ENCODE results near the gene ARHGAP35. TPM values are rescaled to one million over a fixed set of nuclear protein-coding genes. Genes with fewer than 3 reads are reported as not detected.

Gene ARHGAP35
- 63.8 TPM for total RNA-seq
- long read RNA-seq, full-length matches to known transcripts, result 2 of 106 reads
- long read RNA-seq, partial matches to known transcripts, result 10 of 106 reads
- long read RNA-seq, other reads (novel, unspliced or antisense), result 94 of 106 reads

DNA sequence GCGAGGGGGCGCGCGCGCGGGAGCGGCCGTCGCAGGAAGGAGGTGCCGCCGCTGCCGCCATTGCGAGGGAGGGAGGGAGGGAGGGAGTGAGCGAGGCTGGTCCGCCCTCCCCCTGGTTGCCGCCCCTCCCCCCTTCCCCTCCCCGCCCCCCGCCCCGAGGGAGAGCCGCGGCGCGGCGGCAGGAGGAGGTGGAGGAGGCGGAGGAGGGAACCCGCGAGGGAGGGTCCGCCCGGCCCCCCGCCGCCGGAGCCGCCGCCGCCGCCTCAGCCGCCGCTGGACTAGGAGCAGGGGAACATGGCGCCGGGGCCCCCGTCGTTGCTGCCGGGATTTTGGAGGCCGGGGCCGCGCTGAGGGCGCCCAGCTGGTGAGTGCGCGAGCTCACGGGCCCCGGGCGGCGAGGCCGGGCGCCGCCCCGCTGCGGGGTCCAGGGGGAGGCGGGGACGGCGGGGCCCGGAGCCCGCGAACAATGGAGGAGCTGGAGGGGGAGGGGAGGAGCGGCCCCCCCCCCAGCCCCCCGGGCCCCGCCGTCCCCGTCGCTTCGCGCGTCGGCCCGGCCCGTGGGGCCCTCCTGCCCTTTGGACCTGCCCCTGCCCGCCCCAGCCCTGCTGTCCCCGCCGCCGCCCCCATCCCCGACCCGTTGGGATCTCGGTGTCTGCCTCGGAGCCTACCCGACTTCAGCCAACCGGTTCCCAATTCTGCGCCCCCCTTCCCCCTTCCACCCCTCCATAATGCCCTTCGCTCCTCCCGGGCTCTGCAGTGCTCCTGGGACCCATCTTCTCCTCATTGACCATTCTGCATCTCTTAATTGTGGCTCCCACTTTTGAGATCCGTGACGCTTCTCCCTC lies at the start of gene ARHGAP35:
Gene ARHGAP35, plus strand, starts transcription at position 152 of the 845 bp plus-strand sequence. CDS start 57,679 bp downstream, outside the sequence.
- H3K27me3 ChIP-seq, result no peaks in the 10 kb centered on the region
- H3K9me3 ChIP-seq, result no peaks in the 10 kb centered on the region
- H3K4me3 ChIP-seq, result peak within 1 kb of the TSS; percentile 64
- TF ChIP-seq, protein P1, sequence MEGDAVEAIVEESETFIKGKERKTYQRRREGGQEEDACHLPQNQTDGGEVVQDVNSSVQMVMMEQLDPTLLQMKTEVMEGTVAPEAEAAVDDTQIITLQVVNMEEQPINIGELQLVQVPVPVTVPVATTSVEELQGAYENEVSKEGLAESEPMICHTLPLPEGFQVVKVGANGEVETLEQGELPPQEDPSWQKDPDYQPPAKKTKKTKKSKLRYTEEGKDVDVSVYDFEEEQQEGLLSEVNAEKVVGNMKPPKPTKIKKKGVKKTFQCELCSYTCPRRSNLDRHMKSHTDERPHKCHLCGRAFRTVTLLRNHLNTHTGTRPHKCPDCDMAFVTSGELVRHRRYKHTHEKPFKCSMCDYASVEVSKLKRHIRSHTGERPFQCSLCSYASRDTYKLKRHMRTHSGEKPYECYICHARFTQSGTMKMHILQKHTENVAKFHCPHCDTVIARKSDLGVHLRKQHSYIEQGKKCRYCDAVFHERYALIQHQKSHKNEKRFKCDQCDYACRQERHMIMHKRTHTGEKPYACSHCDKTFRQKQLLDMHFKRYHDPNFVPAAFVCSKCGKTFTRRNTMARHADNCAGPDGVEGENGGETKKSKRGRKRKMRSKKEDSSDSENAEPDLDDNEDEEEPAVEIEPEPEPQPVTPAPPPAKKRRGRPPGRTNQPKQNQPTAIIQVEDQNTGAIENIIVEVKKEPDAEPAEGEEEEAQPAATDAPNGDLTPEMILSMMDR (IDR thresholded peaks at IDR 0.05), result no peak
- peaks cover 55% of the 10 kb centered on the region for H3K4me1 ChIP-seq
- intact Hi-C loops (cut with DNase I), result no loop called here
- DNase-seq, result peak; percentile 72
- ATAC-seq, result peak; percentile 71
- no peaks in the 10 kb centered on the region for H3K36me3 ChIP-seq
- peak within 1 kb of the TSS; percentile 94 for H3K27ac ChIP-seq

DNA sequence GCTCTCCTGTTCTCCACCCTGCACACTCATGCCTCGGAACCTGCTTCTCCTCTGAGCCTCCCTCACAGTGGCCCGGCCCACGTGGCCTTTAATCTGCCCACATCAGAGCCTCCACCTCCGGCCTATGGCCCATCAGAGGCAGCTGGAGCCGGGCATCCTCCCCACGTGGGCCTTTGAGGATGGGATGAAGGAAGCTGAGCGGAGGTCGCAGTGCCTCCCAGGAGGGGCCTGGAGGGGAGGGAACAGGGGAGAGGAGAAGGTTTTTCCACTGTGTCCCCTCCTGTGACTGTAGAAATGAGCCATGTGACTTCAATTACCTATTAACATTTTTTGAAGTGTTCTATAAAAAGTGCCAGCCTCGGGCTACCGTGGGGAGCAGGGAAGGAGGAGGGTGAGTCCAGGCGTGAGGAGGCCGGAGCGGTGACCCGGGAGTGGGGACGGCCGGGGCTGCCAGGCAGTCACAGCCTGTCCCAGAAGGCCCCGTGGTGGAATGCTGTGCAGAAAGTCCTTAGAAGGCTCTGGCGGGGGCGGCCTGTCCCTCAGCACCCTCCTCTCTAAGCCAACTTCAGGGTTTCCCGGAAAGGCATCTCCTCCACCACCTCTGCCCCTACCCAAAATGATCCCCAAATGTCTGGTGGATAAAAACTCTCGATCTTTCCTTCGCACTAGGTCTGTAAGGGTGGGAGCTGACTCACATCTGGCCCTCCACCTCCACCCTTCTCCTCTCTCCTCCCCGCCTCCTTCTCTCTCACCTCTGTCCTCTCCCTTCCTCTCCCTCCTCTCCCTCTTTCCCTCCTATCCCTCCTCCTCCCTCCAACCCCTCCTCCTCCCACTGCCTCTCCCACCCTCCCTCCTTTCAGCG lies 47.6 kb upstream of the ARHGAP35 start:
- Histone ChIP-seq H3K27me3 (no peaks in the 10 kb centered on the region), H3K4me3 (no peak overlapping the region), H3K9me3 (no peaks in the 10 kb centered on the region), H3K27ac (peak overlapping the region; percentile 63), H3K36me3 (no peaks in the 10 kb centered on the region), H3K4me1 (peaks cover 24% of the 10 kb centered on the region)
- intact Hi-C loops (cut with DNase I), result no loop called here
- TF ChIP-seq, protein P1 (IDR thresholded peaks at IDR 0.05), result no peak
- DNase-seq (peak; percentile 82), ATAC-seq (peak; percentile 89)

DNA sequence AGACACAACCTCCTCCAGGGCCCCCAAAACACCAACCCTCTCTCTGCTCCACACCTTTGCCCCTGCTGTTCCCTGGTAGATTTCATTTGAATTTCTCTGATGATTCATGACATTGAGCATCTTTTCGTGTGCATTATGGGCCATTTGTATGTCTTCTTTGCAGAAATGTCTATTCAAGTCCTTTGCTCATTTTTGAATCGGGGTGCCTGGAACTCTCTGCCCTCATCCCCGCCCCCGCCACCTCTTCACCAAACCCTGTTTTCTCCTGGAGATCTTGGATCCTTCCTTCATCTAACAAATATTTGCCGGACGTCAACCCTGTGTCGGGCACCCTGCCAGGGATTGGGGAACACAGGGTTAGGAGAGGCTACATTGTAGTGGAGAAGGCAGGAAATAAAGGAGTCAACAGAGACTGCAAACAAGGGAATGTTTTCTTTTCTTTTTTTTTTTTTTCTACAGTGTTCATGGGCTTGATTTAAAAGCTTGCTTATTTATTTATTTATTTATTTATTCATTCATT lies 46.9 kb upstream of the ARHGAP35 start:
- Histone ChIP-seq H3K4me1 (peaks cover 24% of the 10 kb centered on the region), H3K36me3 (no peaks in the 10 kb centered on the region), H3K27ac (peak overlapping the region; percentile 63), H3K27me3 (no peaks in the 10 kb centered on the region), H3K9me3 (no peaks in the 10 kb centered on the region), H3K4me3 (no peak overlapping the region)
- ATAC-seq (peak; percentile 74), DNase-seq (peak; percentile 92)
- intact Hi-C loops (cut with DNase I), result no loop called here
- TF ChIP-seq, protein P1 (IDR thresholded peaks at IDR 0.05), result no peak

DNA sequence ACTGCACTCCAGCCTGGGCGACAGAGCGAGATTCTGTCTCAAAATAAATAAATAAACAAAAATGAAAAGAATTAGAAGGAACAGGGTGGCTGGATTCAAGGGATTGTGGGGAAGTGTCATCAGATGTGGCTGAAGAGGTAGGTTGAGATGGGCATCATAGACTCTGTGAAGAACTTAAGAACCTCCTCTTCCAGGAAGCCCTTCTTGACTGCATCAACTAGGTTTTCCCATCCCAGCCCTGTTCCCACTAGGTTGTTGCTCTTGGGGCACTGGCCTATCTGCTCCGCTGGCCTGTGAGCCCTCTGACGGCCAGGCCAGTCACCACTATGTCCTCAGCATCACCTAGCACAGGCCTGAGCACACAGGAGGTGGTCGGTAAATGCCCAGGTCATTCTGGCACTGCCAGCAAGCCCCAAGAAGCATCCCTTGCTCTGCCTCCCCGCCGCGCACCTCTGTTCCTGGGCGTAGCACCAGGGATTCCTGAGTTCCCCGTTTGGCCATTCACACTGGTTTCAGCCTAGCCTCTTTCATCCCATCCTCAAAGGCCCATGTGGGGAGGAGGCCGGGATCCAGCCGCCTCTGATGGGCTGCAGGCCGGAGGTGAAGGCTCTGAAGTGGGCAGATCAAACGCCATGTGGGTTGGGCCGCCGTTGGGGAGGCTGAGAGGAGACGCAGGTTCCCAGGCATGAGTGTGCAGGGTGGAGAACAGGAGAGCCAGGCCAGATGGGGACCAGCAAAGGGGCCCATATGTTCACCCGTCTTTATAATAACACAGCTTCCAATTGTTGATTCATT lies 44.8 kb upstream of the ARHGAP35 start:
- H3K9me3 ChIP-seq, result no peaks in the 10 kb centered on the region
- DNase-seq, result no peak
- intact Hi-C loops (cut with DNase I), result no loop called here
- H3K4me1 ChIP-seq, result peaks cover 27% of the 10 kb centered on the region
- ATAC-seq, result no peak
- H3K36me3 ChIP-seq, result no peaks in the 10 kb centered on the region
- no peak overlapping the region for H3K27ac ChIP-seq
- no peaks in the 10 kb centered on the region for H3K27me3 ChIP-seq
- no peak overlapping the region for H3K4me3 ChIP-seq
- TF ChIP-seq, protein P1 (IDR thresholded peaks at IDR 0.05), result no peak

DNA sequence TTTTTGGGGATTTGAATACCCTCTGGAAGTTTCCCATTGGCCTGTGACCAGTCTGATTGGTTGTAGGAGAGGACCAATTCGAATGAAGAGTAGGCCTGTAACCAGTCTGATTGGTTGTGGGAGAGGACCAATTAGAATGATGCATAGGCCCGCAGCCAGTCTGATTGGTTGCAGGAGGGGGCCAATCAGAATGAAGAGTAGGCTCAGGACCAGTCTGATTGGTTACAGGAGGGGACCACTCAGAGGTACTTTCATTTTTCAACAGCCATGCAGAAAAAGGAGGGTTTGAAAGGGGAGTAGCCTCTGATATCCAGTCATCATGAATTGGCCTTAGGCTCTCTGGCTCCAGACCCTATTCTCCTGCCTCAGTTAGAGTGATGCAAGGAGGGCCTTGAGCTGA lies 42.0 kb upstream of the ARHGAP35 start:
- intact Hi-C loops (cut with DNase I), result no loop called here

More for the DNA sequence above, 42.0 kb upstream of the ARHGAP35 start:
- H3K4me3 ChIP-seq, result no peak overlapping the region
- no peak overlapping the region for H3K27ac ChIP-seq
- TF ChIP-seq, protein P1 (IDR thresholded peaks at IDR 0.05), result no peak
- H3K27me3 ChIP-seq, result no peaks in the 10 kb centered on the region
- H3K36me3 ChIP-seq, result no peaks in the 10 kb centered on the region
- ATAC-seq (no peak), DNase-seq (no peak)
- no peaks in the 10 kb centered on the region for H3K9me3 ChIP-seq
- peaks cover 26% of the 10 kb centered on the region for H3K4me1 ChIP-seq

Measured in upper lobe of right lung (tissue), 1 donor.